HG03432 (cell line): ENCODE measurements around the gene PHLDA3.
"Not testable (repeated sequence)": the region's sequence is repeated elsewhere in the genome, so short reads cannot be mapped to it uniquely, and the experiment has no call there.

Experiments
- ATAC-seq: cut with Tn5 transposase; IDR thresholded peaks from one replicate; pipeline ENCODE4 v1.9.1; 2021; ENCODE audit warnings: mild to moderate bottlenecking, moderate library complexity; ENCODE audit not compliant: unreplicated experiment

Gene PHLDA3

GRCh38 chr1:201488830-201489589 is 20.0 kb upstream of the PHLDA3 start:
- no peak for ATAC-seq

GRCh38 chr1:201487742-201488141 is 18.8 kb upstream of the PHLDA3 start:
- ATAC-seq: no peak

- no peak for ATAC-seq
Observed at GRCh38 chr1:201486187-201486586, 17.2 kb upstream of the PHLDA3 start.

- no peak for ATAC-seq
Observed at GRCh38 chr1:201485184-201485774, 16.3 kb upstream of the PHLDA3 start.

GRCh38 chr1:201483373-201483949 is 14.5 kb upstream of the PHLDA3 start:
- no peak for ATAC-seq

- ATAC-seq: no peak
Observed at GRCh38 chr1:201482755-201483154, 13.8 kb upstream of the PHLDA3 start.

GRCh38 chr1:201481761-201482493 is 12.9 kb upstream of the PHLDA3 start:
- peak; percentile 77 for ATAC-seq

GRCh38 chr1:201481004-201481380 is 12.0 kb upstream of the PHLDA3 start:
- no peak for ATAC-seq

- ATAC-seq: peak; percentile 67
Observed at GRCh38 chr1:201480231-201481003, 11.4 kb upstream of the PHLDA3 start.

GRCh38 chr1:201479201-201479730 is 10.3 kb upstream of the PHLDA3 start:
- ATAC-seq: no peak

GRCh38 chr1:201478666-201479065 is 9.7 kb upstream of the PHLDA3 start:
- not testable (repeated sequence) for ATAC-seq

GRCh38 chr1:201476670-201477344 is 7.8 kb upstream of the PHLDA3 start:
- ATAC-seq: no peak

- ATAC-seq: no peak
Observed at GRCh38 chr1:201475915-201476669, 7.1 kb upstream of the PHLDA3 start.

GRCh38 chr1:201475130-201475529 is 6.1 kb upstream of the PHLDA3 start:
- no peak for ATAC-seq

GRCh38 chr1:201473296-201473695 is 4.3 kb upstream of the PHLDA3 start:
- no peak for ATAC-seq

- ATAC-seq: not testable (repeated sequence)
Observed at GRCh38 chr1:201472321-201472720, 3.3 kb upstream of the PHLDA3 start.

GRCh38 chr1:201471772-201472171 is 2.8 kb upstream of the PHLDA3 start:
- no peak for ATAC-seq

- no peak for ATAC-seq
Observed at GRCh38 chr1:201470581-201470980, 1.6 kb upstream of the PHLDA3 start.

- no peak for ATAC-seq
Observed at GRCh38 chr1:201469645-201470074, 672 bp upstream of the PHLDA3 start.
